GM18867 (cell line): ENCODE measurements around the gene TYROBP.
"Not testable (repeated sequence)": the region's sequence is repeated elsewhere in the genome, so short reads cannot be mapped to it uniquely, and the experiment has no call there.

Experiments
- ATAC-seq: cut with Tn5 transposase; IDR thresholded peaks from one replicate; pipeline ENCODE4 v1.9.1; 2021; ENCODE audit warnings: mild to moderate bottlenecking, moderate library complexity; ENCODE audit not compliant: unreplicated experiment

TYROBP gene

DNA sequence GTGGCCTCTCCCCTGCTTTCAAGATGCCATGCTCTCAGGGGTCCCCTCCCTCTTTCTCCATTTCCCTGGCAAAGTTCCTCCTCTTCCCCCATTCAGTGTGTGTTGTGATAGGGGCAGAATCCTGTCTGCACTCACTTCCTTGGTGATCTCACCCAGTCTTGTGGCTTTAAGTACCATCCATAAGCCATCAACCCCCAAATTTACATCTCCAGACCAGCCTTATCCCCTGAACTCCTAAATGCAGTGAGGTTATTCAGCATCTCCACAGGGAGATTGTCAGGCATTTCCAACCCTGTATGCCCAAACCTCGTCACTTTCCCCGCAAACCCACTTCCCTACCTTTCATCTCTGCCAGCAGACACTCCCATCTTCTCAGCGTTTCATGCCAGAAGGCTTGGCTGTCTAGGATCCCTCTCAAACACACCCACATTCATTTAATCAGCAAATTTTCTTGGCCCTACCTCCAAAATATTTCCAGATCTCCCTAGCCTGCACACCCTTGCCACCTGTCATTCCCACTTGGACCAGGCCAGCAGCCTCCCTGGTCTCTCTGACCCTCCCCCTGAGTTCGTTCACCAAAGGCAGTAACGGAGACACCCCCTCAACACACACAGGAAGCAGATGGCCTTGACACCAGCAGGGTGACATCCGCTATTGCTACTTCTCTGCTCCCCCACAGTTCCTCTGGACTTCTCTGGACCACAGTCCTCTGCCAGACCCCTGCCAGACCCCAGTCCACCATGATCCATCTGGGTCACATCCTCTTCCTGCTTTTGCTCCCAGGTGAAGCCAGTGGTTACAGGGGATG is 6.0 kb downstream of the TYROBP start, which contains the start of gene HCST:
TSS of gene HCST (plus strand) at position 676 of the 808 bp plus-strand sequence. CDS start at position 741, 65 bp downstream.
- no peak for ATAC-seq

DNA sequence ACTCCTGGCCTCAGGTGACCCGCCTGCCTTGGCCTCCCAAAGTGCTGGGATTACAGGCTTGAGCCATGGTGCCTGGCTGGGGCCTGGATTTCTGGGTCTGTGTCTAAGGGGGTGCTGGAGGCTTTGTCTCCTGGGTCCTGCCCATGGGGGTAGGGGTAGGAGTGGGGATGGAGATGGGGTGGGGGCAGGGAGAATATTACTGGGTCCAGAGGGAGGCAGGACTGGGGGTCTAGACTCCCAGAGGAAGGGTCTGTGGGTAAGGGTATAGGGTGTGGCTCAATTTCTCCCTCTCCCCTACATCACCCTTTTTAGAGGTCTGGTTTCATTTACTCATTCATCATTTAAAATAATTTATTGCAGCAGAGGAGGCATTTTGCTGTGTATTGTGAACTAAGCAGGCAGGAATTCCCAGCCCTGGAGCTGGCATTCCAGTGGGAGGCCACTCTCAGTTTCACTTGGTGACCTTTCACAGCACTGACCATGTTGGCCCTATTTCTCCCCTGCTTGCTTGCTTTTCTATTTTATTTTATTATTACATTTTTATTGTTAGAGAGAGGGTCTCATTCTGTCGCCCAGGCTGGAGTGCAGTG is 6.9 kb downstream of the TYROBP start:
- no peak for ATAC-seq

GRCh38 chr19:35899547-35900214 is 8.4 kb downstream of the TYROBP start:
- ATAC-seq = peak; percentile 37

DNA sequence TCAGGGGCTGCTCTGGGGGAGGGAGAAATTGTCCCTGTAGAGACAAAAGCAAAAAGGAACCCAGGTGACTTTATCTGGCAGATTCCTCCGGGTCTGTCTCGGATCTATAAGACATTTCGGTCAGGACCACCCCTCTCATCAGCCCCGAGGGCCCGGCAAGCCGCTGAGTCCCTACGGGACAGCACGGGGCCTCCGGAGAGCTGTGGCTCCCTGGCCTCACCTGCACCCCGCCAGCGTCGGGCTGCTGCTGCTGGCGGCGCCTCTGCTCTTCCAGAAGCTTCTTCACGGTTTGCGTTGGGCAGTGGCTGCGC is 9.6 kb downstream of the TYROBP start:
- no peak for ATAC-seq

- no peak for ATAC-seq
These were observed 10.2 kb downstream of the TYROBP start for GRCh38 chr19:35897706-35898451.

- ATAC-seq = no peak
These were observed 11.5 kb downstream of the TYROBP start for GRCh38 chr19:35896643-35897040.

DNA sequence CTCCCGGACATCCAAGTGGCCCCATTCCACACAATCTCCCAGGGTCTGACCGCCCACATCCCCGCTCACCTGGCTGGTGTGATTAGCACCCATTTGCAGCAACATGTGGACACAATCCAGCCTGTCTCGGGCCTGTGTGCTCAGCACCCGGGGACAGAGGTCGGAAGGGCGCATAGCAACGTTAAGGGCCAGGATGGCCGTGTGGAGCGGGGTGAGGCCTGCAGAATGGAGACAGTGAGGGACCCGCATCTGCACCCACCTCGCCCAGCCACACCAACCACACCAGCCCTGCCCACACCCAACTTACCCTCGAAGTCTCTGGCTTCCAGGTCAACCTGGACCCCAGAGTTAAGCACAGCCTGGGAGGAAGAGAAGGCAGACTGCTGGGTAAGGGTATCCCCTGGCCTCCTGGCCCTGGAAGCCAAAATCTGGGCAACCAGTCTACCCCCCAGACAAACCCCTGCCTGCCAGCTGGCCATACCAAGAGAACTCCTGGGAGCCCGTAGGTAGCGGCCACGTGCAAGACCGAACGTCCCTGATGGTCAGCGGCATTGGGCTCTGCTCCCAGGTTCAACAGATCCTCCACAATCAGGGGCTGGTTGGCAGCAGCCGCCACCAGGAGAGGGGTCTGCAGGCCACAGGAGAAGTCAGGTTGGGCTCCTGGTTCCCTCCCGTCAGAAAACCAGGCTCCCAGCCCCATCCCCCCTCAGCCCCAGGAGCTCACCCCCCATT is 12.0 kb downstream of the TYROBP start:
- ATAC-seq = no peak

- no peak for ATAC-seq
These were observed 13.8 kb downstream of the TYROBP start for GRCh38 chr19:35894342-35894741.

DNA sequence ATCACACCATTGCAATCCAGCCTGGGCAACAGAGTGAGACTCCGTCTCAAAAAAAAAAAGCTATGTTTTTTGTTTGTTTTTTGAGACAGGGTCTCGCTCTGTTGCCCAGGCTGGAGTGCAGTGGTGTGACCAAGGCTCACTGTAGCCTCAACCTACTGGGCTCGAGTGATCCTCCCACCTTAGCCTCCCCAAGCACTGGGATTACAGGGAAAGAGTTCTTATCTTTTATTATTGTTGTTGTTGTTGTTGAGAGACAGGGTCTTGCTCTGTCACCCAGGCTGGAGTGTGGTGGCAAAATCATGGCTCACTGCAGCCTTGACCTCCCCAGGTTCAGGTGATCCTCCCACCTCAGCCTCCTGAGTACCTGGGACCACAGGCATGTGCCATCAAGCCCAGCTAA is 16.3 kb downstream of the TYROBP start:
- not testable (repeated sequence) for ATAC-seq

DNA sequence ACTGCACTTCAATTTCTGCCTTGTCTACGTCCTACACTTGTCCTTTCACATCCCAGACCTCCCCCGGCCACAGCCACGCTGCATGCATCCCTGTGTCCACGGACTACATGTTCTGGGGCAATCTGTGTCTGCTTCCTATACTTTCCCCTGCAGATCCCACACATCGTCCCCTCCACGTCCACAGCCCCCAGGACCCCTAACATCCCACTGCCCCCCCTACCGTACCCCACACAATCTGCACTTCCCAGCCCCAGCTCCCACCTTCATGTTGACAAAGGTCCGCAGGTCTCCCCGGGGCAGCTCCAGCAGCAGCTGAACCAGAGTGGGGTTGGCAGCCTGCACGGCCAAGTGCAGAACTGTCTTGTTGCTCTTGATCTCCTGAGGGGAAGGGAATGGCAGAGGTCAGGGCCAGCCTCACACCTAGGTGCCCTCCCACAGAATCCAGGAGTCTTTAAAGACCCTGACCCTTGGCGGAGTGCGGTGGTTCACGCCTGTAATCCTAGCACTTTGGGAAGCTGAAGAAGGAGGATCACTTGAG is 17.9 kb downstream of the TYROBP start:
- ATAC-seq = no peak

DNA sequence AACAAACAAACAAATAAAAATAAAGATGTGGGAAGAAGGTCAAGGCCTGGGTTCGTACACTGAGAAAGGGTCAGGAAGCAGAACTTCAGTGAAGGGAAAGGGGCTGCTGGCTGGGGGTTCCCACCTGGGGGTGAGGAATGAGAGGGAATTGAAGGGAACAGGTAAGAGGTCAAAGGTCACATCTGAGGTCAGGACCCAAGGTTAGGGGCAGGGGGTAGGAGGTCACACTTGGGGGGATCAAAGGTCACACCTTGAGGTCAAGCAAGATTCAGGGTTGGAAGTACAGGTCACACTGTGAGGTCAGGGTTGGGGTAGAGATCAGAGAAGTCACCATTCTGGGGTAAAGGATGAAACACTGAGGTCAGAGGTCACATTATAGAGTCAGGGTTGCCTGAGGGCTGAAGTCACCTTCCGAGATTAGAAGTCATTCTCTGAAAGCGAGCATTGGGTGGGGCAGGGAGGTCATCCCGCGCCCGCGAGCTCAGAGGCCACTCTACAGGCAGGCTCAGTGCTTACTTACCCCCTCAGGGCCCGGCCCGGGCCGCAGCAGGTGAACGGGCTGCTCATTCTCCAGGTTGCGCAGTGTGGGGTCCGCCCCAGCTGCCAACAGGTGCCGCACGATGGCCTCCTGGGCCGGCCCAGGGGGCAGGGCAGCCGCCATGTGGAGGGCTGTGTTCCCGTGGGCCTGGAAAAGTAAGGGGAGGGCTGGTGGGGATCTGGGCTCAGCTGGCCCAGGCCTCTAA is 18.6 kb downstream of the TYROBP start:
- no peak for ATAC-seq

DNA sequence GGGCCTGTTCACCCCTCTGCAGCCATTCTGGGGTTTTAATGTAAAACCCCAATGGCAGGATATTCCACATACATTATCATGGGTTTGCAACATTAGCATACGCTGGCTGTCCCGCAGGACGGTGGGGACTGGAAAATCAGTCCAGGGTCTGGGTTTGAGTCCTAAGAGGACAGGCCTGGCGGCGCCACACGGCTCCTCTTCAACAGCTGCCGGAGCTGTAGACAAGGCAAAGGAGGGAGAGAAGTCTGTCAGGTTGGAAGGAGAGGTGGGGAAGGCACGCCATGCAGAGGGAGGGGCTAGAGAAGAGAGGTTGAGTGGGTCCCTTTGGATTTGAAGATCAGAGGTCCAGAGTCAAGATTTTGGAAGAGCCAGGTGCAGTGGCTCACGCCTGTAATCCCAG is 19.7 kb downstream of the TYROBP start:
- ATAC-seq = no peak

DNA sequence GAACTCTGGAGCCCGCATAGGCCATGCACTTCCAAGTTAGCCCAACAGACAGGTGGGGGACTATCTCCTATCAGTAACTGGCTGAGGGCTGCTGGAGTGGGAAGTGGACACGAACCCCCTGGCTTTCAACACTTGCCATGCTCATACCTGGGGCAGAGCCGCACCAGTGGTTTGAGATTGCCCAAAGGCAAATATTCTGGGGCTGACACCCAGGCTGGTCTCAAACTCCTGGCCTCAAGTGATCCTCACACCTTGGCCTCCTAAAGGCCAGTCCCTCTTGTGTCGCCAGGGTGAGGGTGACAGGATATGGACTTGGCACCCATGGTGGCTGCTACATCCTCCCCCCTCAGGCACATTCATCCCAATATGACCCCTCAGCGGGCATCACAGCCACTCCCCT is 20.9 kb downstream of the TYROBP start:
- no peak for ATAC-seq

GRCh38 chr19:35885904-35886303 is 22.2 kb downstream of the TYROBP start:
- ATAC-seq = no peak

- ATAC-seq = no peak
These were observed 22.8 kb downstream of the TYROBP start for GRCh38 chr19:35885225-35885738.

GRCh38 chr19:35883882-35884281 is 24.2 kb downstream of the TYROBP start:
- no peak for ATAC-seq

DNA sequence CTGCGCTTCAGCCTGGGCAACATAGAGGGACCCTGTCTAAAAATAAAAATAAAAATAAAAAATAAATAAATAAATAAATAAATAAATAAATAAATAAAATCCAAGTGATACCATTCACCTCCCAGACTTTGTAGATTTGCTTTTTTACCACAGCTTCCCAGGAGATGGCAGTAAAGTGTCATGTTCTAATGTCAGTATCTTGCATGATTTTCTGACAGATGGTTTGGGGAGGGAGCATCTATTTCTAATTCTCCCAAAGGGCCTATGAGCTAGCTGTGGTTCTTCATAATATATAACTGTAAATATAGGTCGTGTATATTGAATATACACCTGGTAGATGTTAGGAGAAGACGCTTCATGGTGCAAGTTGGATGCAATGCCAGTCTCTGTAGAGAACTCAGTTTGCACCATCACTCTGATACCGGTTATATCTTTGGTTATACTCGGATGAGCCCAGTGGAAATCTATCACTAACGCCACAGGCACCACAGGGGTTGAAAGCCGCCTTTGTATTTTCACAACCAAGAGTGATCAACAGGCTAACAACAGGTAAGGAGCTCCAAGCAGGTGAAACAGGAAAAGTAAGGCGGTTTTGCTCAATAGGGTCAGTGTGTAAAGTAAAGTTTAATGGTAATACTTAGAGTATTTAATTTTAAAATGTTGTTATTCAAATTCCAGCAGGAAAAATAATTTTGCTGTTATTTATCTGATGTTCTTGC is 25.8 kb downstream of the TYROBP start:
- ATAC-seq = peak; percentile 44

GRCh38 chr19:35879770-35880317 is 28.3 kb downstream of the TYROBP start:
- ATAC-seq = no peak

DNA sequence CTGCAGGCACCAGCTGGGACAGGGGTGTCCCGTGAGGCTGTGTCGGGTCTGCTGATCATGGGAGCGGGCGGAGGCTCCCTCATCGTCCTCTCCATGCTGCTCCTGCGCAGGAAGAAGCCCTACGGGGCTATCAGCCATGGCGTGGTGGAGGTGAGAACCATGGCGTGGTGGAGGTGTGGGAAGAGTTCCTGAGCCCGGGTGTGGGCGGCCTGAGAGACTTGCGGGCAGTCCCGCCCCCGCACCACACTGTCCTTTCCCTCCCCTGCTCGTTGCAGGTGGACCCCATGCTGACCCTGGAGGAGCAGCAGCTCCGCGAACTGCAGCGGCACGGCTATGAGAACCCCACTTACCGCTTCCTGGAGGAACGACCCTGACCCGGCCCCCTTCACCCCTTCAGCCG is 29.0 kb downstream of the TYROBP start:
- ATAC-seq = no peak
